ENCODE data around the gene RAD51B. TPM values are rescaled to one million over a fixed set of nuclear protein-coding genes. Genes with fewer than 3 reads are reported as not detected.

RAD51B gene
- polyA plus RNA-seq, 1 donor (not counting 4 experiments of a cell fraction or from before 2014, with no cell fraction given): 13.3 TPM

DNA sequence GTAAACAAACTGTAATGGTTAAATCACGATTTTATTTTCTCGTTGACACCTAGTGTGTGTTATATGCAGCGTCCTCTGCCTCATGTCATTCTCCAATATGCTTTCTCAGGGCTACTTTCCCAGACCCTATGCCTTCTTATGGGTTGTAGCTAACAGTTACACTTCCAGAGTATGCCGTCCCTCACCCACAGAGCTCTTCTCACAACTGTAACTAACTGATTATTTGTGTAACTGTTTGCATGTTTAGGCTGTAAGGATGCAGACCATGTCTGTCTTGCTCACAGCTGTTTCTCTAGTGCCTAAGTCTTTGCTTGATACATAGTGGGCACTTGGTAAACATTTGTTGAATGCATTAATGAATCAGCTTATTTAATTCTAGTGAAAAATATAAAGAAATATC, 555.8 kb downstream of the RAD51B start:
- H3K27me3 ChIP-seq (ENCODE audit: control insufficient read depth, extremely low read depth, insufficient read depth, low read length): no peaks in the 10 kb centered on the region
- dilution Hi-C loops (cut with MboI; ENCODE audit: extremely low pct_ligation_motif_present, low sequenced_read_pairs): no loop called here
- no peak overlapping the region for H2AFZ ChIP-seq (ENCODE audit: control insufficient read depth, low read length)
- H3K9me1 ChIP-seq (ENCODE audit: control insufficient read depth, extremely low read depth, insufficient read depth, low read length): no peaks in the 10 kb centered on the region
- peaks cover 14% of the 10 kb centered on the region for H3K4me1 ChIP-seq (ENCODE audit: control insufficient read depth, extremely low read depth, insufficient read depth, low read length)
- no peak for FAIRE-seq
- no peaks in the 10 kb centered on the region for H3K79me2 ChIP-seq (ENCODE audit: control insufficient read depth, insufficient read depth, low read length)
- no peaks in the 10 kb centered on the region for H3K36me3 ChIP-seq (ENCODE audit: control insufficient read depth in 2 of 2, extremely low read depth in 1 of 2, insufficient read depth in 2 of 2, low read length in 2 of 2)
- no peak for DNase-seq (ENCODE audit: low read depth, low spot score)
- no peak overlapping the region for H3K9ac ChIP-seq (ENCODE audit: control insufficient read depth, extremely low read depth, insufficient read depth, low read length)
- H3K4me2 ChIP-seq (ENCODE audit: control insufficient read depth, extremely low read depth, insufficient read depth, low read depth, low read length): no peak overlapping the region
- H3K9me3 ChIP-seq (ENCODE audit: control insufficient read depth, low read depth, low read length): no peaks in the 10 kb centered on the region
- TF ChIP-seq CTCF (optimal IDR thresholded peaks at IDR 0.05 in 1 of 3, IDR thresholded peaks at IDR 0.05 in 1 of 3, conservative IDR thresholded peaks at IDR 0.05 in 1 of 3; ENCODE audit: extremely low read depth in 1 of 3, insufficient read depth in 2 of 3, low read length in 3 of 3) (no peak), EZH2 (IDR thresholded peaks at IDR 0.05; ENCODE audit: low read length) (no peak)
- no peak overlapping the region for H3K4me3 ChIP-seq (ENCODE audit: control insufficient read depth in 2 of 3, extremely low read depth in 1 of 3, insufficient read depth in 2 of 3, low read depth in 1 of 3, low read length in 3 of 3)
- H4K20me1 ChIP-seq (ENCODE audit: control insufficient read depth, extremely low read depth, insufficient read depth, low read length): no peaks in the 10 kb centered on the region
- no peak overlapping the region for H3K27ac ChIP-seq (ENCODE audit: control insufficient read depth, insufficient read depth, low read length)

DNA sequence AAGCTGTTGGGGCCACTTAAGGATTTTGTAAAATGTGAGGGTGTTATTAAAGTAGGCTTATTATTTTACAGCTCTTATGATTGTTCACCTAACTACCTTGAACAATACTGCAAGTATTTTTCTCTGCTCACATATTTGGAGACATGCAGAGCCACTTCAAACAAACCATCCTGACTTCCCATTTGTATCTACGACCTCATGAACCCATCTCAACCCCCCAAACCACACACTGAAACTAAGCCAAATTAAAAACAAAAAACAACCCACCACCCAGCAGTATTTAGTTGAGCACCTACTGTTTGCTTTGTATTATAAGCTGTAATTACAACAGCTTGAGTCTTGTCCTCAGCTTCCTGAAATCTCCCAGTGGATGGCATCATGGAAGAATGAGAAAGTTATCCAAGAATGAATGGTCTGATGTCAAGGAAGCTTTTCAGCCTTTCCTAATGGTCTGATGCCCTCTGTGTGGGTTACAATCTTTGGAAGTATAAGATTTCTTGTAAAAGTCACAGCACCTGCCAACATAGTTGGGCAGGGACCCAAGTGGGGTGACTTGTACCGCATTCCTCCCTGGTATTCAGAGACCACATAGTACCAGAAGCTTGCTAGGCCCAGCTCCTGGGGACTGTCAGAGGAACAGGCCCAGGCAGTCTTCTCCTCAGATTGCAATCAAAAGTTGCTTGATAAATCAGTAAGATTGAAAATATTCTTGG, 556.6 kb downstream of the RAD51B start:
- Histone ChIP-seq H3K4me1 (ENCODE audit: control insufficient read depth, extremely low read depth, insufficient read depth, low read length) (peaks cover 20% of the 10 kb centered on the region), H3K9me3 (ENCODE audit: control insufficient read depth, low read depth, low read length) (no peaks in the 10 kb centered on the region), H3K9ac (ENCODE audit: control insufficient read depth, extremely low read depth, insufficient read depth, low read length) (no peak overlapping the region), H3K9me1 (ENCODE audit: control insufficient read depth, extremely low read depth, insufficient read depth, low read length) (no peaks in the 10 kb centered on the region), H3K4me2 (ENCODE audit: control insufficient read depth, extremely low read depth, insufficient read depth, low read depth, low read length) (no peak overlapping the region), H3K36me3 (ENCODE audit: control insufficient read depth in 2 of 2, extremely low read depth in 1 of 2, insufficient read depth in 2 of 2, low read length in 2 of 2) (no peaks in the 10 kb centered on the region), H3K4me3 (ENCODE audit: control insufficient read depth in 2 of 3, extremely low read depth in 1 of 3, insufficient read depth in 2 of 3, low read depth in 1 of 3, low read length in 3 of 3) (no peak overlapping the region), H3K27ac (ENCODE audit: control insufficient read depth, insufficient read depth, low read length) (no peak overlapping the region), H3K79me2 (ENCODE audit: control insufficient read depth, insufficient read depth, low read length) (no peaks in the 10 kb centered on the region), H2AFZ (ENCODE audit: control insufficient read depth, low read length) (peak overlapping the region; percentile 23), H3K27me3 (ENCODE audit: control insufficient read depth, extremely low read depth, insufficient read depth, low read length) (no peaks in the 10 kb centered on the region), H4K20me1 (ENCODE audit: control insufficient read depth, extremely low read depth, insufficient read depth, low read length) (no peaks in the 10 kb centered on the region)
- dilution Hi-C loops (cut with MboI; ENCODE audit: extremely low pct_ligation_motif_present, low sequenced_read_pairs): no loop called here
- FAIRE-seq (peak; percentile 32), DNase-seq (ENCODE audit: low read depth, low spot score) (no peak)
- TF ChIP-seq EZH2 (IDR thresholded peaks at IDR 0.05; ENCODE audit: low read length) (no peak), CTCF (optimal IDR thresholded peaks at IDR 0.05 in 1 of 3, IDR thresholded peaks at IDR 0.05 in 1 of 3, conservative IDR thresholded peaks at IDR 0.05 in 1 of 3; ENCODE audit: extremely low read depth in 1 of 3, insufficient read depth in 2 of 3, low read length in 3 of 3) (no peak)

Data from keratinocyte (primary cell).